Upper lobe of left lung (tissue), 4 donors: ENCODE data around the gene SLN.

ENCODE experiments used
- CTCF ChIP-seq, 6 experiments: fragments of 450-650 bp in 4 of 6; fragments of 200-600 bp in 2 of 6; sonication (generic) in 2 of 6; IDR thresholded peaks; one replicate each; pipeline ENCODE4 v1.5.1; 2016 to 2019; ENCODE audit warnings: antibody characterized with exemption in 6 of 6
- EP300 ChIP-seq, 4 donors: sonication (generic); formaldehyde crosslinking; IDR thresholded peaks; one replicate each; pipeline ENCODE4 v1.5.1; 2017; ENCODE audit warnings: antibody characterized with exemption in 4 of 4, control low read depth in 2 of 4
- POLR2A ChIP-seq, 4 donors: fragments of 450-650 bp; IDR thresholded peaks; one replicate each; pipeline ENCODE4 v1.5.1; 2016 to 2017; ENCODE audit warnings: antibody characterized with exemption in 4 of 4, mild to moderate bottlenecking in 2 of 4
- POLR2AphosphoS5 ChIP-seq, 2 donors: sonication (generic); formaldehyde crosslinking; IDR thresholded peaks; one replicate each; pipeline ENCODE4 v1.5.1; 2017; ENCODE audit warnings: antibody characterized with exemption in 2 of 2

GRCh38 chr11:107691000-107691750 is 20.7 kb downstream of the SLN start:
- no peak for TF ChIP-seq EP300 (IDR thresholded peaks at IDR 0.05)
- no peak for TF ChIP-seq POLR2A (IDR thresholded peaks at IDR 0.05)
- TF ChIP-seq CTCF (IDR thresholded peaks at IDR 0.05), result no peak
- TF ChIP-seq POLR2AphosphoS5 (IDR thresholded peaks at IDR 0.05), result no peak
